ENCODE measurements around the gene IGLL1.

The IGLL1 gene

GRCh38 chr22:23525510-23525909, 54.6 kb downstream of the IGLL1 start:
- FAIRE-seq (no peak), DNase-seq (ENCODE audit: insufficient read length, low spot score) (peak; percentile 3)
- TF ChIP-seq, protein P1, sequence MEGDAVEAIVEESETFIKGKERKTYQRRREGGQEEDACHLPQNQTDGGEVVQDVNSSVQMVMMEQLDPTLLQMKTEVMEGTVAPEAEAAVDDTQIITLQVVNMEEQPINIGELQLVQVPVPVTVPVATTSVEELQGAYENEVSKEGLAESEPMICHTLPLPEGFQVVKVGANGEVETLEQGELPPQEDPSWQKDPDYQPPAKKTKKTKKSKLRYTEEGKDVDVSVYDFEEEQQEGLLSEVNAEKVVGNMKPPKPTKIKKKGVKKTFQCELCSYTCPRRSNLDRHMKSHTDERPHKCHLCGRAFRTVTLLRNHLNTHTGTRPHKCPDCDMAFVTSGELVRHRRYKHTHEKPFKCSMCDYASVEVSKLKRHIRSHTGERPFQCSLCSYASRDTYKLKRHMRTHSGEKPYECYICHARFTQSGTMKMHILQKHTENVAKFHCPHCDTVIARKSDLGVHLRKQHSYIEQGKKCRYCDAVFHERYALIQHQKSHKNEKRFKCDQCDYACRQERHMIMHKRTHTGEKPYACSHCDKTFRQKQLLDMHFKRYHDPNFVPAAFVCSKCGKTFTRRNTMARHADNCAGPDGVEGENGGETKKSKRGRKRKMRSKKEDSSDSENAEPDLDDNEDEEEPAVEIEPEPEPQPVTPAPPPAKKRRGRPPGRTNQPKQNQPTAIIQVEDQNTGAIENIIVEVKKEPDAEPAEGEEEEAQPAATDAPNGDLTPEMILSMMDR (IDR thresholded peaks at IDR 0.05; ENCODE audit: insufficient read depth, missing control alignments), result no peak

GRCh38 chr22:23524226-23524625, 55.9 kb downstream of the IGLL1 start:
- no peak for FAIRE-seq
- DNase-seq (ENCODE audit: insufficient read length, low spot score), result peak; percentile 8
- TF ChIP-seq, protein P1 (IDR thresholded peaks at IDR 0.05; ENCODE audit: insufficient read depth, missing control alignments), result no peak

- DNase-seq (ENCODE audit: insufficient read length, low spot score) (no peak), FAIRE-seq (no peak)
- TF ChIP-seq, protein P1 (IDR thresholded peaks at IDR 0.05; ENCODE audit: insufficient read depth, missing control alignments), result no peak
These were observed 56.4 kb downstream of the IGLL1 start for GRCh38 chr22:23523713-23524112.

Measured in D721Med (cell line).